HEK293 (cell line): ENCODE results near the gene INVS.

Source experiments
- CTCF ChIA-PET: fragments of 350-600 bp; formaldehyde crosslinking; extraction: SDS; loops from one replicate; lab custom pipeline; 2021; ENCODE audit warnings: antibody characterized with exemption; lab: Yijun Ruan, JAX
- POLR2A ChIA-PET: fragments of 300-600 bp; formaldehyde crosslinking; extraction: SDS; loops from one replicate; lab custom pipeline; 2020; ENCODE audit warnings: antibody characterized with exemption, inconsistent platforms; lab: Yijun Ruan, JAX
- H3K27ac ChIP-seq: fragments of 200-500 bp; sonication (Bioruptor generic); 2 replicates; pipeline ENCODE4 v1.5.1; 2014; ENCODE audit warnings: low read depth, low read length, control low read depth, inconsistent platforms; ENCODE audit errors: extremely low read depth
- H3K36me3 ChIP-seq, 2 experiments: fragments of 200-500 bp in 1 of 2; sonication (Bioruptor generic) in 1 of 2; 1 replicate in 1 of 2; 2 replicates in 1 of 2; pipeline ENCODE4 v1.5.1; 2014 to 2017; ENCODE audit warnings: inconsistent platforms in 2 of 2, low read length in 2 of 2; ENCODE audit not compliant: control insufficient read depth in 2 of 2, insufficient read depth in 1 of 2
- H3K4me1 ChIP-seq: fragments of 200-500 bp; sonication (Bioruptor generic); 2 replicates; pipeline ENCODE4 v1.5.1; 2014; ENCODE audit warnings: mild to moderate bottlenecking, low read length, inconsistent platforms; ENCODE audit not compliant: control insufficient read depth, insufficient read depth
- H3K4me3 ChIP-seq: 2 replicates; pipeline ENCODE4 v1.5.1; 2011; ENCODE audit warnings: low read depth, mild to moderate bottlenecking, control low read depth, low read length, moderate library complexity
- H3K9me3 ChIP-seq: fragments of 200-500 bp; sonication (Bioruptor generic); 2 replicates; pipeline ENCODE4 v1.5.1; 2014; ENCODE audit warnings: low read depth, low read length, inconsistent platforms; ENCODE audit not compliant: control insufficient read depth, insufficient read depth
- IKZF3 ChIP-seq: fragments of 450-650 bp; IDR thresholded peaks from 2 replicates; pipeline ENCODE4 v1.5.0; 2018; ENCODE audit warnings: missing biosample characterization, mild to moderate bottlenecking, missing genetic modification characterization, moderate library complexity
- SCRT2 ChIP-seq: fragments of 450-650 bp; formaldehyde crosslinking; IDR thresholded peaks from 2 replicates; pipeline ENCODE4 v1.5.1; 2016; ENCODE audit warnings: missing biosample characterization, missing genetic modification characterization
- TRIM28 ChIP-seq: IDR thresholded peaks from 2 replicates; pipeline ENCODE4 v1.6.1; 2011; ENCODE audit warnings: low read length, control low read depth, borderline replicate concordance
- ZBTB8A ChIP-seq: fragments of 450-650 bp; formaldehyde crosslinking; IDR thresholded peaks from 2 replicates; pipeline ENCODE4 v1.5.1; 2016; ENCODE audit warnings: missing biosample characterization, missing genetic modification characterization
- ZFP3 ChIP-seq: fragments of 450-650 bp; formaldehyde crosslinking; IDR thresholded peaks from 2 replicates; pipeline ENCODE4 v1.5.1; 2016; ENCODE audit warnings: low read depth, missing biosample characterization, missing genetic modification characterization
- ZNF132 ChIP-seq: fragments of 450-650 bp; formaldehyde crosslinking; IDR thresholded peaks from 2 replicates; pipeline ENCODE4 v1.5.1; 2017; ENCODE audit warnings: missing biosample characterization, missing genetic modification characterization, borderline replicate concordance
- ZNF146 ChIP-seq: fragments of 450-650 bp; formaldehyde crosslinking; IDR thresholded peaks from 2 replicates; pipeline ENCODE4 v1.5.1; 2016; ENCODE audit warnings: missing biosample characterization, missing genetic modification characterization
- ZNF19 ChIP-seq: fragments of 450-650 bp; formaldehyde crosslinking; IDR thresholded peaks from 2 replicates; pipeline ENCODE4; 2016; ENCODE audit warnings: missing biosample characterization, missing genetic modification characterization, low read depth
- ZNF2 ChIP-seq: fragments of 450-650 bp; formaldehyde crosslinking; IDR thresholded peaks from 2 replicates; pipeline ENCODE4 v1.5.1; 2016; ENCODE audit warnings: missing biosample characterization, missing genetic modification characterization
- ZNF24 ChIP-seq: fragments of 450-650 bp; formaldehyde crosslinking; IDR thresholded peaks from 2 replicates; pipeline ENCODE4 v1.5.1; 2016; ENCODE audit warnings: missing biosample characterization, missing genetic modification characterization
- ZNF354C ChIP-seq: fragments of 450-650 bp; formaldehyde crosslinking; IDR thresholded peaks from 2 replicates; pipeline ENCODE4 v1.5.1; 2016; ENCODE audit warnings: missing biosample characterization, missing genetic modification characterization, low read depth, borderline replicate concordance
- ZNF501 ChIP-seq: fragments of 450-650 bp; formaldehyde crosslinking; IDR thresholded peaks from 2 replicates; pipeline ENCODE4 v1.5.1; 2016; ENCODE audit warnings: missing biosample characterization, missing genetic modification characterization
- ZNF510 ChIP-seq: fragments of 450-650 bp; formaldehyde crosslinking; IDR thresholded peaks from 2 replicates; pipeline ENCODE4 v1.5.1; 2018; ENCODE audit warnings: mild to moderate bottlenecking, missing genetic modification characterization, missing biosample characterization; ENCODE audit not compliant: insufficient replicate concordance
- ZNF600 ChIP-seq: fragments of 450-650 bp; formaldehyde crosslinking; IDR thresholded peaks from 2 replicates; pipeline ENCODE4 v1.5.1; 2016; ENCODE audit warnings: missing biosample characterization, missing genetic modification characterization
- ZNF777 ChIP-seq: fragments of 450-650 bp; formaldehyde crosslinking; IDR thresholded peaks from 2 replicates; pipeline ENCODE4 v1.5.1; 2017; ENCODE audit warnings: missing biosample characterization, missing genetic modification characterization, borderline replicate concordance
- ZNF830 ChIP-seq: fragments of 450-650 bp; IDR thresholded peaks from 2 replicates; pipeline ENCODE4 v1.5.0; 2018; ENCODE audit warnings: missing biosample characterization, missing genetic modification characterization, low read depth, mild to moderate bottlenecking, moderate library complexity
- ZSCAN23 ChIP-seq: fragments of 450-650 bp; formaldehyde crosslinking; IDR thresholded peaks from 2 replicates; pipeline ENCODE4 v1.5.1; 2016; ENCODE audit warnings: missing biosample characterization, missing genetic modification characterization
- TF ChIP-seq, protein P1 (sequence below): fragments of 450-650 bp; formaldehyde crosslinking; IDR thresholded peaks from 2 replicates; pipeline ENCODE4 v1.5.1; 2016; ENCODE audit warnings: missing biosample characterization, missing genetic modification characterization
- TF ChIP-seq, protein P2 (sequence below): fragments of 450-650 bp; formaldehyde crosslinking; optimal IDR thresholded peaks from 2 replicates; pipeline ENCODE3; 2016; ENCODE audit warnings: missing biosample characterization, mild to moderate bottlenecking, missing genetic modification characterization
- TF ChIP-seq, protein P3 (sequence below): fragments of 450-650 bp; formaldehyde crosslinking; conservative IDR thresholded peaks from 2 replicates; pipeline ENCODE4 v1.5.1; 2016; ENCODE audit warnings: low read depth, missing biosample characterization, missing genetic modification characterization
- TF ChIP-seq, protein P4 (sequence below): fragments of 450-650 bp; formaldehyde crosslinking; IDR thresholded peaks from 2 replicates; pipeline ENCODE4 v1.5.1; 2016; ENCODE audit warnings: missing biosample characterization, missing genetic modification characterization
- TF ChIP-seq, protein P5 (sequence below): fragments of 450-650 bp; formaldehyde crosslinking; IDR thresholded peaks from 2 replicates; pipeline ENCODE4 v1.5.1; 2016; ENCODE audit warnings: missing biosample characterization, missing genetic modification characterization
- TF ChIP-seq, protein P6 (sequence below): fragments of 450-650 bp; formaldehyde crosslinking; IDR thresholded peaks from 2 replicates; pipeline ENCODE4 v1.5.1; 2017; ENCODE audit warnings: missing biosample characterization, missing genetic modification characterization

The INVS gene

DNA sequence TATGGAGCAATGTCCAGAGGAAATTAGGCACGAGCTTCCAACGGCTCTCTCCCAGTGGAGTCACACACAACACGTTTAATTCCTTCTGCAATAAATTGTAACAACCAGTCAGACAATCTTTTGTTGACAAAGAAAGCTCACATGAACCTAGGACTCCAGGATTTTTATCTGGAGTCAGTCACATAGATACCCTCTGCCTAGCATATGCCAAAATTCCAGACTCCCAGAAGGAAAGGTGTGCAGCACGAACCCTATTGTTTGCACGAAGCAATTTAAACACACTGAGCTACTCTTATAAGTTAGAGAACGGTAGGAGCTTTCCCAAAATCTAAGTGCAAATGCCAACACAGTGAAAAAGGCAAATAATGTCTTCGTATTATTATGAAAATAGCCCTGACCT lies 186.6 kb downstream of the INVS start:
- CTCF ChIA-PET, result no interaction called here

DNA sequence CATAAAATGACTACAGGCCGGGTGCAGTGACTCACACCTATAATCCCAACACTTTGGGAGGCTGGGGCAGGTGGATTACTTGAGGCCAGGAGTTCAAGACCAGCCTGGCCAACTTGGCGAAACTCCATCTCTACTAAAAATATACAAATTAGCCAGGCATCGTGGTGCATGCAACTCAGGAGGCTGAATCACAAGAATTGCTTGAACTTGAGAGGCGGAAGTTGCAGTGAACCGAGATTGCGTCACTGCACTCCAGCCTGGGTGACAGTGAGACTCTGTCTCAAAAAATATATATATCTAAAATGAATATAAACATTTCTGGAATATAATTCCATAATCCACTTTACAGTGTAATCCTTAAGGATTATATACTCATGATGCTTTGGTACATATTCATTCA lies 187.2 kb downstream of the INVS start:
- ChIA-PET CTCF (no interaction called here), POLR2A (no interaction called here)
- Histone ChIP-seq H3K4me3 (no peak overlapping the region), H3K27ac (no peak overlapping the region), H3K9me3 (no peaks in the 10 kb centered on the region), H3K4me1 (no peaks in the 10 kb centered on the region), H3K36me3 (peaks cover 13 to 70% of the 10 kb centered on the region in 2 experiments)
- TF ChIP-seq ZBTB8A (tag by site-specific recombination), result no peak
- no peak for TF ChIP-seq ZNF354C (tag by site-specific recombination)
- TF ChIP-seq, protein P1, sequence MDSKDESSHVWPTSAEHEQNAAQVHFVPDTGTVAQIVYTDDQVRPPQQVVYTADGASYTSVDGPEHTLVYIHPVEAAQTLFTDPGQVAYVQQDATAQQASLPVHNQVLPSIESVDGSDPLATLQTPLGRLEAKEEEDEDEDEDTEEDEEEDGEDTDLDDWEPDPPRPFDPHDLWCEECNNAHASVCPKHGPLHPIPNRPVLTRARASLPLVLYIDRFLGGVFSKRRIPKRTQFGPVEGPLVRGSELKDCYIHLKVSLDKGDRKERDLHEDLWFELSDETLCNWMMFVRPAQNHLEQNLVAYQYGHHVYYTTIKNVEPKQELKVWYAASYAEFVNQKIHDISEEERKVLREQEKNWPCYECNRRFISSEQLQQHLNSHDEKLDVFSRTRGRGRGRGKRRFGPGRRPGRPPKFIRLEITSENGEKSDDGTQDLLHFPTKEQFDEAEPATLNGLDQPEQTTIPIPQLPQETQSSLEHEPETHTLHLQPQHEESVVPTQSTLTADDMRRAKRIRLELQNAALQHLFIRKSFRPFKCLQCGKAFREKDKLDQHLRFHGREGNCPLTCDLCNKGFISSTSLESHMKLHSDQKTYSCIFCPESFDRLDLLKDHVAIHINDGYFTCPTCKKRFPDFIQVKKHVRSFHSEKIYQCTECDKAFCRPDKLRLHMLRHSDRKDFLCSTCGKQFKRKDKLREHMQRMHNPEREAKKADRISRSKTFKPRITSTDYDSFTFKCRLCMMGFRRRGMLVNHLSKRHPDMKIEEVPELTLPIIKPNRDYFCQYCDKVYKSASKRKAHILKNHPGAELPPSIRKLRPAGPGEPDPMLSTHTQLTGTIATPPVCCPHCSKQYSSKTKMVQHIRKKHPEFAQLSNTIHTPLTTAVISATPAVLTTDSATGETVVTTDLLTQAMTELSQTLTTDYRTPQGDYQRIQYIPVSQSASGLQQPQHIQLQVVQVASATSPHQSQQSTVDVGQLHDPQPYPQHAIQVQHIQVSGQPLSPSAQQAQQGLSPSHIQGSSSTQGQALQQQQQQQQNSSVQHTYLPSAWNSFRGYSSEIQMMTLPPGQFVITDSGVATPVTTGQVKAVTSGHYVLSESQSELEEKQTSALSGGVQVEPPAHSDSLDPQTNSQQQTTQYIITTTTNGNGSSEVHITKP (tag by site-specific recombination), result no peak
- TF ChIP-seq, protein P2, sequence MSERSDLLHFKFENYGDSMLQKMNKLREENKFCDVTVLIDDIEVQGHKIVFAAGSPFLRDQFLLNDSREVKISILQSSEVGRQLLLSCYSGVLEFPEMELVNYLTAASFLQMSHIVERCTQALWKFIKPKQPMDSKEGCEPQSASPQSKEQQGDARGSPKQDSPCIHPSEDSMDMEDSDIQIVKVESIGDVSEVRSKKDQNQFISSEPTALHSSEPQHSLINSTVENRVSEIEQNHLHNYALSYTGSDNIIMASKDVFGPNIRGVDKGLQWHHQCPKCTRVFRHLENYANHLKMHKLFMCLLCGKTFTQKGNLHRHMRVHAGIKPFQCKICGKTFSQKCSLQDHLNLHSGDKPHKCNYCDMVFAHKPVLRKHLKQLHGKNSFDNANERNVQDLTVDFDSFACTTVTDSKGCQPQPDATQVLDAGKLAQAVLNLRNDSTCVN, result no peak
- no peak for TF ChIP-seq ZSCAN23 (tag by site-specific recombination)

More for the DNA sequence above, 186.6 kb downstream of the INVS start:
- no peaks in the 10 kb centered on the region for H3K9me3 ChIP-seq
- H3K36me3 ChIP-seq, result peaks cover 8 to 64% of the 10 kb centered on the region in 2 experiments
- no peak for TF ChIP-seq SCRT2 (tag by site-specific recombination)
- no peak for TF ChIP-seq IKZF3
- no peak for TF ChIP-seq ZNF132
- TF ChIP-seq ZNF19 (tag by site-specific recombination), result no peak
- TF ChIP-seq, protein P3, sequence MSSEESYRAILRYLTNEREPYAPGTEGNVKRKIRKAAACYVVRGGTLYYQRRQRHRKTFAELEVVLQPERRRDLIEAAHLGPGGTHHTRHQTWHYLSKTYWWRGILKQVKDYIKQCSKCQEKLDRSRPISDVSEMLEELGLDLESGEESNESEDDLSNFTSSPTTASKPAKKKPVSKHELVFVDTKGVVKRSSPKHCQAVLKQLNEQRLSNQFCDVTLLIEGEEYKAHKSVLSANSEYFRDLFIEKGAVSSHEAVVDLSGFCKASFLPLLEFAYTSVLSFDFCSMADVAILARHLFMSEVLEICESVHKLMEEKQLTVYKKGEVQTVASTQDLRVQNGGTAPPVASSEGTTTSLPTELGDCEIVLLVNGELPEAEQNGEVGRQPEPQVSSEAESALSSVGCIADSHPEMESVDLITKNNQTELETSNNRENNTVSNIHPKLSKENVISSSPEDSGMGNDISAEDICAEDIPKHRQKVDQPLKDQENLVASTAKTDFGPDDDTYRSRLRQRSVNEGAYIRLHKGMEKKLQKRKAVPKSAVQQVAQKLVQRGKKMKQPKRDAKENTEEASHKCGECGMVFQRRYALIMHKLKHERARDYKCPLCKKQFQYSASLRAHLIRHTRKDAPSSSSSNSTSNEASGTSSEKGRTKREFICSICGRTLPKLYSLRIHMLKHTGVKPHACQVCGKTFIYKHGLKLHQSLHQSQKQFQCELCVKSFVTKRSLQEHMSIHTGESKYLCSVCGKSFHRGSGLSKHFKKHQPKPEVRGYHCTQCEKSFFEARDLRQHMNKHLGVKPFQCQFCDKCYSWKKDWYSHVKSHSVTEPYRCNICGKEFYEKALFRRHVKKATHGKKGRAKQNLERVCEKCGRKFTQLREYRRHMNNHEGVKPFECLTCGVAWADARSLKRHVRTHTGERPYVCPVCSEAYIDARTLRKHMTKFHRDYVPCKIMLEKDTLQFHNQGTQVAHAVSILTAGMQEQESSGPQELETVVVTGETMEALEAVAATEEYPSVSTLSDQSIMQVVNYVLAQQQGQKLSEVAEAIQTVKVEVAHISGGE (tag by site-specific recombination), result no peak
- no peak for TF ChIP-seq ZNF777 (tag by site-specific recombination)
- TF ChIP-seq ZNF600, result no peak
- no peak for TF ChIP-seq ZNF146
- TF ChIP-seq, protein P4, sequence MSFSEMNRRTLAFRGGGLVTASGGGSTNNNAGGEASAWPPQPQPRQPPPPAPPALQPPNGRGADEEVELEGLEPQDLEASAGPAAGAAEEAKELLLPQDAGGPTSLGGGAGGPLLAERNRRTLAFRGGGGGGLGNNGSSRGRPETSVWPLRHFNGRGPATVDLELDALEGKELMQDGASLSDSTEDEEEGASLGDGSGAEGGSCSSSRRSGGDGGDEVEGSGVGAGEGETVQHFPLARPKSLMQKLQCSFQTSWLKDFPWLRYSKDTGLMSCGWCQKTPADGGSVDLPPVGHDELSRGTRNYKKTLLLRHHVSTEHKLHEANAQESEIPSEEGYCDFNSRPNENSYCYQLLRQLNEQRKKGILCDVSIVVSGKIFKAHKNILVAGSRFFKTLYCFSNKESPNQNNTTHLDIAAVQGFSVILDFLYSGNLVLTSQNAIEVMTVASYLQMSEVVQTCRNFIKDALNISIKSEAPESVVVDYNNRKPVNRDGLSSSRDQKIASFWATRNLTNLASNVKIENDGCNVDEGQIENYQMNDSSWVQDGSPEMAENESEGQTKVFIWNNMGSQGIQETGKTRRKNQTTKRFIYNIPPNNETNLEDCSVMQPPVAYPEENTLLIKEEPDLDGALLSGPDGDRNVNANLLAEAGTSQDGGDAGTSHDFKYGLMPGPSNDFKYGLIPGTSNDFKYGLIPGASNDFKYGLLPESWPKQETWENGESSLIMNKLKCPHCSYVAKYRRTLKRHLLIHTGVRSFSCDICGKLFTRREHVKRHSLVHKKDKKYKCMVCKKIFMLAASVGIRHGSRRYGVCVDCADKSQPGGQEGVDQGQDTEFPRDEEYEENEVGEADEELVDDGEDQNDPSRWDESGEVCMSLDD (tag by site-specific recombination), result no peak
- TF ChIP-seq ZNF501, result no peak
- TF ChIP-seq, protein P5, sequence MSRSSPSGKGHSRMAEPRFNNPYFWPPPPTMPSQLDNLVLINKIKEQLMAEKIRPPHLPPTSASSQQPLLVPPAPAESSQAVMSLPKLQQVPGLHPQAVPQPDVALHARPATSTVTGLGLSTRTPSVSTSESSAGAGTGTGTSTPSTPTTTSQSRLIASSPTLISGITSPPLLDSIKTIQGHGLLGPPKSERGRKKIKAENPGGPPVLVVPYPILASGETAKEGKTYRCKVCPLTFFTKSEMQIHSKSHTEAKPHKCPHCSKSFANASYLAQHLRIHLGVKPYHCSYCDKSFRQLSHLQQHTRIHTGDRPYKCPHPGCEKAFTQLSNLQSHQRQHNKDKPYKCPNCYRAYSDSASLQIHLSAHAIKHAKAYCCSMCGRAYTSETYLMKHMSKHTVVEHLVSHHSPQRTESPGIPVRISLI, result no peak
- no peak for TF ChIP-seq ZNF2 (tag by site-specific recombination)
- no peak for TF ChIP-seq ZNF24 (tag by site-specific recombination)
- TF ChIP-seq, protein P6, sequence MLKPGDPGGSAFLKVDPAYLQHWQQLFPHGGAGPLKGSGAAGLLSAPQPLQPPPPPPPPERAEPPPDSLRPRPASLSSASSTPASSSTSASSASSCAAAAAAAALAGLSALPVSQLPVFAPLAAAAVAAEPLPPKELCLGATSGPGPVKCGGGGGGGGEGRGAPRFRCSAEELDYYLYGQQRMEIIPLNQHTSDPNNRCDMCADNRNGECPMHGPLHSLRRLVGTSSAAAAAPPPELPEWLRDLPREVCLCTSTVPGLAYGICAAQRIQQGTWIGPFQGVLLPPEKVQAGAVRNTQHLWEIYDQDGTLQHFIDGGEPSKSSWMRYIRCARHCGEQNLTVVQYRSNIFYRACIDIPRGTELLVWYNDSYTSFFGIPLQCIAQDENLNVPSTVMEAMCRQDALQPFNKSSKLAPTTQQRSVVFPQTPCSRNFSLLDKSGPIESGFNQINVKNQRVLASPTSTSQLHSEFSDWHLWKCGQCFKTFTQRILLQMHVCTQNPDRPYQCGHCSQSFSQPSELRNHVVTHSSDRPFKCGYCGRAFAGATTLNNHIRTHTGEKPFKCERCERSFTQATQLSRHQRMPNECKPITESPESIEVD (tag by site-specific recombination), result no peak
- TF ChIP-seq TRIM28, result no peak
- TF ChIP-seq ZNF510 (tag by site-specific recombination), result no peak
- no peak for TF ChIP-seq ZNF830 (tag by site-specific recombination)
- TF ChIP-seq ZFP3 (tag by site-specific recombination), result no peak
- TF ChIP-seq, protein P2, result no peak
- H3K27ac ChIP-seq, result no peak overlapping the region
- H3K4me1 ChIP-seq, result no peaks in the 10 kb centered on the region
- POLR2A ChIA-PET, result no interaction called here
- H3K4me3 ChIP-seq, result no peak overlapping the region
